ENCODE results near the gene WDR7. TPM values are rescaled to one million over a fixed set of nuclear protein-coding genes. Genes with fewer than 3 reads are reported as not detected.
A peak's percentile ranks its signal among the peaks of the same experiment; 100 is the strongest.
"Not testable (repeated sequence)": the region's sequence is repeated elsewhere in the genome, so short reads cannot be mapped to it uniquely, and the experiment has no call there.

WDR7 gene
- total and polyA plus RNA-seq, 3 donors from 2014 or later = 19.4 to 63.6 (median 35.9) TPM

GRCh38 chr18:56649996-56650395 is 1.2 kb upstream of the WDR7 start:
- no peak overlapping the region for H3K27ac ChIP-seq
- no peak for TF ChIP-seq POLR2A (IDR thresholded peaks at IDR 0.05)
- TF ChIP-seq, protein P1, sequence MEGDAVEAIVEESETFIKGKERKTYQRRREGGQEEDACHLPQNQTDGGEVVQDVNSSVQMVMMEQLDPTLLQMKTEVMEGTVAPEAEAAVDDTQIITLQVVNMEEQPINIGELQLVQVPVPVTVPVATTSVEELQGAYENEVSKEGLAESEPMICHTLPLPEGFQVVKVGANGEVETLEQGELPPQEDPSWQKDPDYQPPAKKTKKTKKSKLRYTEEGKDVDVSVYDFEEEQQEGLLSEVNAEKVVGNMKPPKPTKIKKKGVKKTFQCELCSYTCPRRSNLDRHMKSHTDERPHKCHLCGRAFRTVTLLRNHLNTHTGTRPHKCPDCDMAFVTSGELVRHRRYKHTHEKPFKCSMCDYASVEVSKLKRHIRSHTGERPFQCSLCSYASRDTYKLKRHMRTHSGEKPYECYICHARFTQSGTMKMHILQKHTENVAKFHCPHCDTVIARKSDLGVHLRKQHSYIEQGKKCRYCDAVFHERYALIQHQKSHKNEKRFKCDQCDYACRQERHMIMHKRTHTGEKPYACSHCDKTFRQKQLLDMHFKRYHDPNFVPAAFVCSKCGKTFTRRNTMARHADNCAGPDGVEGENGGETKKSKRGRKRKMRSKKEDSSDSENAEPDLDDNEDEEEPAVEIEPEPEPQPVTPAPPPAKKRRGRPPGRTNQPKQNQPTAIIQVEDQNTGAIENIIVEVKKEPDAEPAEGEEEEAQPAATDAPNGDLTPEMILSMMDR (IDR thresholded peaks at IDR 0.05) = no peak
- peaks cover 6% of the 10 kb centered on the region for H3K4me1 ChIP-seq
- no peak for DNase-seq
- H3K9me3 ChIP-seq = no peaks in the 10 kb centered on the region
- no peaks in the 10 kb centered on the region for H3K27me3 ChIP-seq
- H3K36me3 ChIP-seq (ENCODE audit: low read depth, missing control alignments) = no peaks in the 10 kb centered on the region
- H3K4me3 ChIP-seq = no peak overlapping the region
- intact Hi-C loops (cut with DNase I; ENCODE audit: low total_unique reads) = no loop called here
- 92 to 100% methylated on average over 1 of the region's 1 CpG for WGBS, 2 donors

DNA sequence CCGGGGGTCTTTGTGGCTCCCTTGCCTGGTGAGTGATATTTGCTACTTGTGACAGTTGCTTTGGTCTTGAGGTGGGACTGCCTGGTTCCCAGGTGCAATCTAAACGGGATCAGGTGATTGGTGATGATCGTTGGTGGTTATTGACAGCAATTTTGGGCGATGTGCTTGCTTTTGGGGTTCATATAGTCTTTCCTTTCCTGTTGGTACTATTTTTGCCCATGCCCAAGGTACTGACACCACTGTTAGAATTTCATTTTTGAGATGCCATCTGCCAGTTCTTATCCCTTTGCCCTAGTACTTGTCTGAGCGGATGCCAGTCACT is 573 bp downstream of the WDR7 start:
- DNase-seq = no peak
- peak overlapping the region in 1 of 2 donors; percentile 87 for H3K27ac ChIP-seq
- intact Hi-C loops (cut with DNase I; ENCODE audit: low total_unique reads) = no loop called here
- H3K4me1 ChIP-seq = peaks cover 6% of the 10 kb centered on the region
- no peaks in the 10 kb centered on the region for H3K36me3 ChIP-seq (ENCODE audit: low read depth, missing control alignments)
- WGBS, 2 donors = 2 to 10% methylated on average over 5 of the region's 5 CpGs
- H3K4me3 ChIP-seq = peak overlapping the region; percentile 85 to 88
- no peak for TF ChIP-seq POLR2A (IDR thresholded peaks at IDR 0.05)
- H3K9me3 ChIP-seq = no peaks in the 10 kb centered on the region
- H3K27me3 ChIP-seq = no peaks in the 10 kb centered on the region

- H3K9me3 ChIP-seq = no peaks in the 10 kb centered on the region
- H3K27ac ChIP-seq = no peak overlapping the region
- H3K4me3 ChIP-seq = no peak overlapping the region
- peaks cover 6% of the 10 kb centered on the region for H3K4me1 ChIP-seq
- 69 to 70% methylated on average over 4 of the region's 4 CpGs for WGBS, 2 donors
- TF ChIP-seq, protein P1 (IDR thresholded peaks at IDR 0.05) = no peak
- no peak for TF ChIP-seq POLR2A (IDR thresholded peaks at IDR 0.05)
- no peaks in the 10 kb centered on the region for H3K27me3 ChIP-seq
- intact Hi-C loops (cut with DNase I; ENCODE audit: low total_unique reads) = no loop called here
- H3K36me3 ChIP-seq (ENCODE audit: low read depth, missing control alignments) = no peaks in the 10 kb centered on the region
- DNase-seq = no peak
Observed at GRCh38 chr18:56652802-56653201, 1.6 kb downstream of the WDR7 start.

- intact Hi-C loops (cut with DNase I; ENCODE audit: low total_unique reads); H3K9me3 ChIP-seq; DNase-seq; H3K4me1 ChIP-seq; H3K4me3 ChIP-seq; H3K36me3 ChIP-seq (ENCODE audit: low read depth, missing control alignments); H3K27ac ChIP-seq; H3K27me3 ChIP-seq: not testable (repeated sequence)
- whole genome bisulfite sequencing, 2 donors = 96% methylated on average over 7 of the region's 7 CpGs
Observed at GRCh38 chr18:56654280-56654679, 3.1 kb downstream of the WDR7 start.

DNA sequence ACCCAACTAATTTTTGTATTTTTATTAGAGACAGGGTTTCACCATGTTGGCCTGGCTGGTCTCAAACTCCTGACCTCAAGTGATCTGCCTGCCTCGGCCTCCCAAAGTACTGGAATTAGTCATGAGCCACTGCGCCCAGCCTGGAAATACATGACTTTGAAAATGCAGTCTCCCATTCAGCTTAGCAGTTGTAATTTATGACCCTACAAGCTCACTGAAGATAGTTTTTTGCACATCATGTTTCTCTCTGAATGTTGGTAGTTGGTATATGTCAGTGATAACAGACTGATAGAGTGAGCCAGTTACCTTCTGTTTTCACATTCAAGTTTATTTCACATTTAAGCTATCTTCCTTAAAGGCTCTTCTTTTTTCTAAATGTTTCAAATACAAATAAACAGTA is 7.1 kb downstream of the WDR7 start:
- no peaks in the 10 kb centered on the region for H3K27me3 ChIP-seq
- no peak overlapping the region for H3K4me3 ChIP-seq
- no peaks in the 10 kb centered on the region for H3K4me1 ChIP-seq
- DNase-seq = no peak
- no peaks in the 10 kb centered on the region for H3K36me3 ChIP-seq (ENCODE audit: low read depth, missing control alignments)
- TF ChIP-seq, protein P1 (IDR thresholded peaks at IDR 0.05) = no peak
- TF ChIP-seq POLR2A (IDR thresholded peaks at IDR 0.05) = no peak
- 91 to 100% methylated on average over 2 of the region's 2 CpGs for WGBS, 2 donors
- no peaks in the 10 kb centered on the region for H3K9me3 ChIP-seq
- no peak overlapping the region for H3K27ac ChIP-seq
- intact Hi-C loops (cut with DNase I; ENCODE audit: low total_unique reads) = no loop called here

- H3K4me1 ChIP-seq = no peaks in the 10 kb centered on the region
- no peaks in the 10 kb centered on the region for H3K27me3 ChIP-seq
- TF ChIP-seq POLR2A (IDR thresholded peaks at IDR 0.05) = no peak
- TF ChIP-seq, protein P1 (IDR thresholded peaks at IDR 0.05) = no peak
- intact Hi-C loops (cut with DNase I; ENCODE audit: low total_unique reads) = no loop called here
- 95 to 97% methylated on average over 4 of the region's 4 CpGs for WGBS, 2 donors
- H3K9me3 ChIP-seq = no peaks in the 10 kb centered on the region
- no peak for DNase-seq
- no peak overlapping the region for H3K27ac ChIP-seq
- H3K4me3 ChIP-seq = no peak overlapping the region
- H3K36me3 ChIP-seq (ENCODE audit: low read depth, missing control alignments) = no peaks in the 10 kb centered on the region
Observed at GRCh38 chr18:56659111-56659510, 8.0 kb downstream of the WDR7 start.

All from testis (tissue), 3 donors.